ENCODE measurements around the gene CKAP4.

CKAP4 gene

GRCh38 chr12:106239241-106239950 lies 8.4 kb downstream of the CKAP4 start:
- POLR2A ChIA-PET: interaction anchor here (0.6 kb wide), 1 partner anchor 12 kb away, joined by 3 read pairs; no protein-coding TSS in a partner anchor
- no peak for DNase-seq (ENCODE audit: extremely low spot score)
- CTCF ChIA-PET: no interaction called here
- no peak for TF ChIP-seq L3MBTL2 (conservative IDR thresholded peaks at IDR 0.05)
- no peak for TF ChIP-seq ARNT (IDR thresholded peaks at IDR 0.05)
- TF ChIP-seq TARDBP (IDR thresholded peaks at IDR 0.05): no peak
- TF ChIP-seq FOXK2 (IDR thresholded peaks at IDR 0.05): no peak
- no peak for TF ChIP-seq PKNOX1 (IDR thresholded peaks at IDR 0.05)
- TF ChIP-seq NFRKB (IDR thresholded peaks at IDR 0.05): no peak
- no peak for TF ChIP-seq FOXA1 (IDR thresholded peaks at IDR 0.05)
- no peak for TF ChIP-seq BHLHE40 (IDR thresholded peaks at IDR 0.05; ENCODE audit: borderline replicate concordance)
- no peak for TF ChIP-seq CTBP1 (IDR thresholded peaks at IDR 0.05; ENCODE audit: borderline replicate concordance)
- TF ChIP-seq ELF4 (IDR thresholded peaks at IDR 0.05): no peak
- no peak for TF ChIP-seq LEF1 (IDR thresholded peaks at IDR 0.05; ENCODE audit: borderline replicate concordance)
- TF ChIP-seq SP1 (IDR thresholded peaks at IDR 0.05): no peak
- TF ChIP-seq FOXM1 (IDR thresholded peaks at IDR 0.05; ENCODE audit: borderline replicate concordance): no peak
- TF ChIP-seq HDGF (IDR thresholded peaks at IDR 0.05; ENCODE audit: borderline replicate concordance): no peak
- TF ChIP-seq ZNF384 (IDR thresholded peaks at IDR 0.05): no peak
- no peak for TF ChIP-seq SUZ12 (IDR thresholded peaks at IDR 0.05)

- ChIA-PET CTCF (interaction anchor here (0.6 to 1.3 kb wide), 4 partner anchors 11 to 44 kb away, joined by 3 to 4 read pairs (median 3); no protein-coding TSS in a partner anchor), POLR2A (no interaction called here)
- no peak for DNase-seq (ENCODE audit: extremely low spot score)
- TF ChIP-seq CTBP1 (IDR thresholded peaks at IDR 0.05; ENCODE audit: borderline replicate concordance) (no peak), NFRKB (IDR thresholded peaks at IDR 0.05) (no peak), FOXA1 (IDR thresholded peaks at IDR 0.05) (no peak), TARDBP (IDR thresholded peaks at IDR 0.05) (no peak), FOXK2 (IDR thresholded peaks at IDR 0.05) (no peak), SP1 (IDR thresholded peaks at IDR 0.05) (no peak), BHLHE40 (IDR thresholded peaks at IDR 0.05; ENCODE audit: borderline replicate concordance) (no peak), PKNOX1 (IDR thresholded peaks at IDR 0.05) (no peak), ARNT (IDR thresholded peaks at IDR 0.05) (no peak), LEF1 (IDR thresholded peaks at IDR 0.05; ENCODE audit: borderline replicate concordance) (no peak), ZNF384 (IDR thresholded peaks at IDR 0.05) (no peak), FOXM1 (IDR thresholded peaks at IDR 0.05; ENCODE audit: borderline replicate concordance) (no peak)
These were observed 9.7 kb downstream of the CKAP4 start for GRCh38 chr12:106238146-106238545.

GRCh38 chr12:106235770-106236169 lies 12.1 kb downstream of the CKAP4 start:
- ChIA-PET POLR2A (no interaction called here), CTCF (no interaction called here)
- no peak for DNase-seq (ENCODE audit: extremely low spot score)
- TF ChIP-seq NFRKB (IDR thresholded peaks at IDR 0.05): no peak
- no peak for TF ChIP-seq SUZ12 (IDR thresholded peaks at IDR 0.05)
- TF ChIP-seq HDGF (IDR thresholded peaks at IDR 0.05; ENCODE audit: borderline replicate concordance): no peak
- no peak for TF ChIP-seq SP1 (IDR thresholded peaks at IDR 0.05)
- no peak for TF ChIP-seq LEF1 (IDR thresholded peaks at IDR 0.05; ENCODE audit: borderline replicate concordance)

- TF ChIP-seq FOXA1 (IDR thresholded peaks at IDR 0.05): no peak
- no peak for TF ChIP-seq PKNOX1 (IDR thresholded peaks at IDR 0.05)
- no peak for TF ChIP-seq ARNT (IDR thresholded peaks at IDR 0.05)
- TF ChIP-seq FOXK2 (IDR thresholded peaks at IDR 0.05): no peak
- no peak for TF ChIP-seq NFRKB (IDR thresholded peaks at IDR 0.05)
- no peak for TF ChIP-seq SUZ12 (IDR thresholded peaks at IDR 0.05)
- TF ChIP-seq LEF1 (IDR thresholded peaks at IDR 0.05; ENCODE audit: borderline replicate concordance): no peak
- no peak for TF ChIP-seq SP1 (IDR thresholded peaks at IDR 0.05)
- no peak for TF ChIP-seq L3MBTL2 (conservative IDR thresholded peaks at IDR 0.05)
- TF ChIP-seq BHLHE40 (IDR thresholded peaks at IDR 0.05; ENCODE audit: borderline replicate concordance): no peak
- no peak for TF ChIP-seq ZNF384 (IDR thresholded peaks at IDR 0.05)
- no peak for TF ChIP-seq TARDBP (IDR thresholded peaks at IDR 0.05)
- no peak for TF ChIP-seq ELF4 (IDR thresholded peaks at IDR 0.05)
- CTCF ChIA-PET: no interaction called here
- DNase-seq (ENCODE audit: extremely low spot score): no peak
These were observed 13.4 kb downstream of the CKAP4 start for GRCh38 chr12:106234449-106234848.

GRCh38 chr12:106233011-106233410 lies 14.8 kb downstream of the CKAP4 start:
- no peak for DNase-seq (ENCODE audit: extremely low spot score)
- CTCF ChIA-PET: no interaction called here
- TF ChIP-seq L3MBTL2 (conservative IDR thresholded peaks at IDR 0.05): no peak
- TF ChIP-seq LEF1 (IDR thresholded peaks at IDR 0.05; ENCODE audit: borderline replicate concordance): no peak
- no peak for TF ChIP-seq PKNOX1 (IDR thresholded peaks at IDR 0.05)
- no peak for TF ChIP-seq BHLHE40 (IDR thresholded peaks at IDR 0.05; ENCODE audit: borderline replicate concordance)
- no peak for TF ChIP-seq ZNF384 (IDR thresholded peaks at IDR 0.05)
- POLR2A ChIA-PET: interaction anchor here (0.7 to 1.1 kb wide), 2 partner anchors 15 to 49 kb away, joined by 3 to 4 read pairs; partner anchors contain the start of gene CKAP4

More at GRCh38 chr12:106234449-106234848, 13.4 kb downstream of the CKAP4 start:
- POLR2A ChIA-PET: no interaction called here

Measured in HEK293T (cell line).